Middle frontal gyrus (tissue), 1 donor: ENCODE data around the gene PTGDS.

Source experiments
- DNase-seq: peaks from one replicate; pipeline ENCODE4 v3.0.0-alpha.2; 2015; ENCODE audit warnings: low spot score; ENCODE audit errors: extremely low spot score

The PTGDS gene

GRCh38 chr9:136957901-136958300 is 19.4 kb upstream of the PTGDS start:
- no peak for DNase-seq

- no peak for DNase-seq
These were observed 18.8 kb upstream of the PTGDS start for GRCh38 chr9:136958473-136958872.

- no peak for DNase-seq
These were observed 18.1 kb upstream of the PTGDS start for GRCh38 chr9:136958898-136959850.

- no peak for DNase-seq
These were observed 16.9 kb upstream of the PTGDS start for GRCh38 chr9:136960212-136960937.

GRCh38 chr9:136960938-136961275 is 16.4 kb upstream of the PTGDS start:
- DNase-seq = no peak

GRCh38 chr9:136961279-136962065 is 15.8 kb upstream of the PTGDS start:
- no peak for DNase-seq

GRCh38 chr9:136962163-136962562 is 15.1 kb upstream of the PTGDS start:
- no peak for DNase-seq

GRCh38 chr9:136962701-136963248 is 14.5 kb upstream of the PTGDS start:
- DNase-seq = no peak

GRCh38 chr9:136963341-136963740 is 14.0 kb upstream of the PTGDS start:
- no peak for DNase-seq

GRCh38 chr9:136963751-136964150 is 13.6 kb upstream of the PTGDS start:
- no peak for DNase-seq

- no peak for DNase-seq
These were observed 13.1 kb upstream of the PTGDS start for GRCh38 chr9:136964171-136964689.

GRCh38 chr9:136964833-136965422 is 12.4 kb upstream of the PTGDS start:
- no peak for DNase-seq

GRCh38 chr9:136965771-136966484 is 11.4 kb upstream of the PTGDS start:
- peak; percentile 46 for DNase-seq

GRCh38 chr9:136968333-136969127 is 8.8 kb upstream of the PTGDS start:
- no peak for DNase-seq

- no peak for DNase-seq
These were observed 8.2 kb upstream of the PTGDS start for GRCh38 chr9:136969150-136969549.

- no peak for DNase-seq
These were observed 7.5 kb upstream of the PTGDS start for GRCh38 chr9:136969774-136970173.

- DNase-seq = no peak
These were observed 6.9 kb upstream of the PTGDS start for GRCh38 chr9:136970361-136970760.

- no peak for DNase-seq
These were observed 5.6 kb upstream of the PTGDS start for GRCh38 chr9:136971746-136972145.

- DNase-seq = no peak
These were observed 5.0 kb upstream of the PTGDS start for GRCh38 chr9:136972335-136972734.
